SK-N-MC (cell line): Measurements from ENCODE around the gene MRTFA.

ENCODE experiments used
- DNase-seq: peaks from one replicate; pipeline ENCODE4 v3.0.0-alpha.2; 2011; ENCODE audit warnings: low read depth, low spot score
- H3K27ac ChIP-seq: fragments of 200-600 bp; sonication (generic); 2 replicates; pipeline ENCODE4 v1.5.1; 2016; ENCODE audit warnings: mixed run types
- H3K36me3 ChIP-seq: fragments of 200-600 bp; sonication (generic); 2 replicates; pipeline ENCODE4 v1.6.1; 2017; ENCODE audit warnings: antibody characterized with exemption, low read length, mixed read lengths; ENCODE audit not compliant: insufficient read depth
- H3K4me3 ChIP-seq: fragments of 200-600 bp; sonication (generic); 2 replicates; pipeline ENCODE4 v1.5.1; 2016
- H3K9ac ChIP-seq: fragments of 200-600 bp; sonication (generic); 2 replicates; pipeline ENCODE4 v1.8.0; 2017; ENCODE audit warnings: mixed run types, mixed read lengths; ENCODE audit not compliant: insufficient read length
- H3K9me3 ChIP-seq: fragments of 200-600 bp; sonication (generic); 2 replicates; pipeline ENCODE4 v1.6.1; 2017; ENCODE audit warnings: low read depth, mild to moderate bottlenecking, antibody characterized with exemption, low read length, moderate library complexity, mixed read lengths
- EZH2 ChIP-seq: fragments of 200-600 bp; sonication (generic); IDR thresholded peaks from one replicate; pipeline ENCODE4 v1.6.1; 2017; ENCODE audit warnings: antibody characterized with exemption
- FOXP2 ChIP-seq: optimal IDR thresholded peaks from 2 replicates; pipeline ENCODE3; 2011; ENCODE audit warnings: mild to moderate bottlenecking, moderate library complexity; ENCODE audit not compliant: insufficient read depth; ENCODE audit errors: extremely low read length, control extremely low read depth
- POLR2AphosphoS5 ChIP-seq: IDR thresholded peaks from 2 replicates; pipeline ENCODE4 v1.6.1; 2012; ENCODE audit warnings: mild to moderate bottlenecking, low read depth, low read length, borderline replicate concordance

Gene MRTFA

GRCh38 chr22:40407831-40408717, 228.4 kb downstream of the MRTFA start:
- no peak for TF ChIP-seq FOXP2
- no peak for TF ChIP-seq POLR2AphosphoS5
- TF ChIP-seq EZH2: no peak
- DNase-seq: no peak
- Histone ChIP-seq H3K9me3 (no peaks in the 10 kb centered on the region), H3K36me3 (peaks cover 52% of the 10 kb centered on the region; the same call in 1 of the 2 replicates), H3K9ac (no peak overlapping the region), H3K4me3 (no peak overlapping the region), H3K27ac (no peak overlapping the region)

- H3K27ac ChIP-seq: no peak overlapping the region
- H3K9me3 ChIP-seq: no peaks in the 10 kb centered on the region
- H3K9ac ChIP-seq: no peak overlapping the region
- DNase-seq: no peak
- TF ChIP-seq FOXP2 (no peak), POLR2AphosphoS5 (no peak), EZH2 (no peak)
- H3K4me3 ChIP-seq: no peak overlapping the region
- H3K36me3 ChIP-seq: peaks cover 48% of the 10 kb centered on the region; the same call in 1 of the 2 replicates
Measured at GRCh38 chr22:40407021-40407761, 229.3 kb downstream of the MRTFA start.

GRCh38 chr22:40406063-40406890, 230.2 kb downstream of the MRTFA start:
- no peak for DNase-seq
- H3K27ac ChIP-seq: no peak overlapping the region
- H3K9ac ChIP-seq: no peak overlapping the region
- H3K36me3 ChIP-seq: peaks cover 50% of the 10 kb centered on the region; the same call in 1 of the 2 replicates
- H3K4me3 ChIP-seq: no peak overlapping the region
- no peaks in the 10 kb centered on the region for H3K9me3 ChIP-seq
- no peak for TF ChIP-seq POLR2AphosphoS5
- TF ChIP-seq FOXP2: no peak
- no peak for TF ChIP-seq EZH2

GRCh38 chr22:40405178-40406062, 231.1 kb downstream of the MRTFA start:
- Histone ChIP-seq H3K36me3 (peaks cover 42% of the 10 kb centered on the region; the same call in 1 of the 2 replicates), H3K9ac (no peak overlapping the region), H3K9me3 (no peaks in the 10 kb centered on the region), H3K4me3 (no peak overlapping the region), H3K27ac (no peak overlapping the region)
- TF ChIP-seq EZH2: no peak
- TF ChIP-seq POLR2AphosphoS5: no peak
- TF ChIP-seq FOXP2: no peak
- no peak for DNase-seq

- H3K9ac ChIP-seq: no peak overlapping the region
- TF ChIP-seq FOXP2 (no peak), POLR2AphosphoS5 (no peak), EZH2 (no peak)
- H3K4me3 ChIP-seq: no peak overlapping the region
- DNase-seq: no peak
- no peak overlapping the region for H3K27ac ChIP-seq
- H3K9me3 ChIP-seq: no peaks in the 10 kb centered on the region
- H3K36me3 ChIP-seq: peaks cover 34% of the 10 kb centered on the region; the same call in 1 of the 2 replicates
Measured at GRCh38 chr22:40404251-40405177, 232.0 kb downstream of the MRTFA start.

GRCh38 chr22:40403651-40404050, 232.9 kb downstream of the MRTFA start:
- no peak for DNase-seq
- TF ChIP-seq POLR2AphosphoS5 (no peak), EZH2 (no peak), FOXP2 (no peak)
- H3K27ac ChIP-seq: no peak overlapping the region
- no peak overlapping the region for H3K9ac ChIP-seq
- no peak overlapping the region for H3K4me3 ChIP-seq
- peaks cover 28% of the 10 kb centered on the region; the same call in 1 of the 2 replicates for H3K36me3 ChIP-seq
- no peaks in the 10 kb centered on the region for H3K9me3 ChIP-seq

- TF ChIP-seq FOXP2 (no peak), POLR2AphosphoS5 (no peak), EZH2 (no peak)
- Histone ChIP-seq H3K4me3 (no peak overlapping the region), H3K36me3 (peaks cover 25% of the 10 kb centered on the region; the same call in 1 of the 2 replicates), H3K9ac (no peak overlapping the region), H3K27ac (no peak overlapping the region), H3K9me3 (no peaks in the 10 kb centered on the region)
- DNase-seq: no peak
Measured at GRCh38 chr22:40403141-40403540, 233.4 kb downstream of the MRTFA start.
